HepG2 (cell line): ENCODE data around the gene ZBTB46. TPM values are rescaled to one million over a fixed set of nuclear protein-coding genes. Genes with fewer than 3 reads are reported as not detected.

Source experiments
- ARID3A ChIP-seq: IDR thresholded peaks from 2 replicates; pipeline ENCODE4 v1.6.1; 2012; ENCODE audit warnings: low read depth, low read length, improper control_type of control experiment
- CHD4 ChIP-seq: fragments of 200-600 bp; sonication (generic); IDR thresholded peaks from 2 replicates; pipeline ENCODE4 v1.7.0; 2017; ENCODE audit warnings: mild to moderate bottlenecking, low read length, borderline replicate concordance
- DPF2 ChIP-seq: sonication (generic); formaldehyde crosslinking; IDR thresholded peaks from 2 replicates; pipeline ENCODE4 v1.4.0; 2020; ENCODE audit warnings: mild to moderate bottlenecking, low read depth, missing genetic modification reagents, borderline replicate concordance
- E2F1 ChIP-seq: sonication (generic); formaldehyde crosslinking; IDR thresholded peaks from 2 replicates; pipeline ENCODE4 v1.5.0; 2020; ENCODE audit warnings: missing genetic modification reagents
- HDAC6 ChIP-seq: fragments of 200-600 bp; sonication (generic); IDR thresholded peaks from 2 replicates; pipeline ENCODE4 v1.7.0; 2017; ENCODE audit warnings: mild to moderate bottlenecking, antibody characterized with exemption, low read length, low read depth
- KDM6A ChIP-seq: IDR thresholded peaks from 2 replicates; pipeline ENCODE4 v1.6.1; 2016; ENCODE audit warnings: low read depth
- MED1 ChIP-seq: sonication (generic); formaldehyde crosslinking; IDR thresholded peaks from 2 replicates; pipeline ENCODE4 v1.4.0; 2020; ENCODE audit warnings: missing genetic modification reagents
- PBX2 ChIP-seq: IDR thresholded peaks from 2 replicates; pipeline ENCODE4 v1.6.1; 2016; ENCODE audit warnings: control low read depth
- TFDP2 ChIP-seq: sonication (generic); formaldehyde crosslinking; IDR thresholded peaks from 2 replicates; pipeline ENCODE4 v1.4.0; 2020; ENCODE audit warnings: missing genetic modification reagents
- TGIF2 ChIP-seq: IDR thresholded peaks from 2 replicates; pipeline ENCODE4 v1.6.1; 2016; ENCODE audit warnings: control low read depth, missing compliant biosample characterization
- ZBTB20 ChIP-seq: sonication (generic); formaldehyde crosslinking; IDR thresholded peaks from 2 replicates; pipeline ENCODE4 v1.8.1; 2023; ENCODE audit warnings: missing genetic modification reagents, low read depth, mild to moderate bottlenecking, borderline replicate concordance
- ZBTB25 ChIP-seq: IDR thresholded peaks from 2 replicates; pipeline ENCODE4 v1.6.1; 2018; ENCODE audit warnings: missing genetic modification reagents
- ZNF414 ChIP-seq: sonication (generic); formaldehyde crosslinking; IDR thresholded peaks from 2 replicates; pipeline ENCODE4 v1.5.0; 2020; ENCODE audit warnings: missing genetic modification reagents
- ZNF496 ChIP-seq: sonication (generic); formaldehyde crosslinking; IDR thresholded peaks from 2 replicates; pipeline ENCODE4 v1.8.1; 2023; ENCODE audit warnings: mild to moderate bottlenecking, moderate library complexity, missing genetic modification reagents; ENCODE audit not compliant: insufficient replicate concordance
- ZNF572 ChIP-seq: sonication (generic); formaldehyde crosslinking; IDR thresholded peaks from 2 replicates; pipeline ENCODE4 v1.5.1; 2020; ENCODE audit warnings: mild to moderate bottlenecking, missing genetic modification reagents
- ZNF749 ChIP-seq: sonication (generic); formaldehyde crosslinking; IDR thresholded peaks from 2 replicates; pipeline ENCODE4 v1.8.0; 2022; ENCODE audit warnings: mild to moderate bottlenecking, missing genetic modification reagents, moderate library complexity, borderline replicate concordance
- ZNF879 ChIP-seq: sonication (generic); formaldehyde crosslinking; IDR thresholded peaks from 2 replicates; pipeline ENCODE4 v1.8.1; 2023; ENCODE audit warnings: missing genetic modification reagents
- polyA plus RNA-seq, 8 experiments: library from polyadenylated mRNA; depleted of rRNA in 3 of 8; stranded (reverse) in 7 of 8; unstranded in 1 of 8; fragments of >200 nt; fragmentation: Illumina TruSeq in 4 of 8; extraction: Trizol in 4 of 8; gene quantifications; 2 replicates each; pipeline versions ENCODE4 v1.2.1 to v1.2.3, GENCODE V29; 2011 to 2016; ENCODE audit warnings: low read depth in 4 of 8, missing spikeins in 1 of 8, mixed read lengths in 1 of 8; ENCODE audit not compliant: insufficient read depth in 1 of 8
- total RNA-seq, 5 experiments: library from RNA; depleted of rRNA; stranded (reverse); fragments of >200 nt; fragmentation: Illumina TruSeq; extraction: Trizol; gene quantifications; 2 replicates each; pipeline ENCODE4 v1.2.3, GENCODE V29; 2016; ENCODE audit warnings: low read depth in 1 of 5

The ZBTB46 gene
- total and polyA plus RNA-seq, 2 of the 13 experiments (the other 11 are each of a cell fraction or from before 2014, with no cell fraction given) = 1.6 to 13.5 TPM

- TF ChIP-seq TGIF2 (CRISPR knock-in tag) (no peak), ZBTB25 (CRISPR knock-in tag) (no peak; the same call in 1 of the 2 replicates), TFDP2 (CRISPR knock-in tag) (no peak), ZBTB20 (CRISPR knock-in tag) (peak; percentile 18; the same call in 1 of the 2 replicates), E2F1 (no peak), CHD4 (no peak), PBX2 (CRISPR knock-in tag) (no peak), HDAC6 (no peak), KDM6A (no peak), ZNF572 (CRISPR knock-in tag) (no peak), ZNF496 (CRISPR knock-in tag) (no peak), ZNF414 (CRISPR knock-in tag) (no peak), ZNF749 (no peak), ARID3A (no peak), DPF2 (CRISPR knock-in tag) (peak; percentile 43; the same call in 1 of the 2 replicates), MED1 (CRISPR knock-in tag) (no peak), ZNF879 (CRISPR knock-in tag) (no peak)
Measured at GRCh38 chr20:63744574-63745423, 86.3 kb downstream of the ZBTB46 start (continued).
